ENCODE data around the gene SETD1B.

- TF ChIP-seq CTCF (IDR thresholded peaks at IDR 0.05): no peak
- no peak for TF ChIP-seq POLR2A (IDR thresholded peaks at IDR 0.05)
Measured at GRCh38 chr12:121783766-121784165, 20.0 kb upstream of the SETD1B start.
